Epithelial cell of proximal tubule (primary cell): ENCODE measurements around the gene TCP11X2. TPM values are rescaled to one million over a fixed set of nuclear protein-coding genes. Genes with fewer than 3 reads are reported as not detected.
"Not testable (repeated sequence)": the region's sequence is repeated elsewhere in the genome, so short reads cannot be mapped to it uniquely, and the experiment has no call there.

Source experiments
- DNase-seq: peaks from one replicate; pipeline ENCODE4 v3.0.0-alpha.2; 2011; ENCODE audit warnings: low read depth
- H3K4me3 ChIP-seq: 2 replicates; pipeline ENCODE4 v1.5.1; 2011; ENCODE audit warnings: low read depth, mild to moderate bottlenecking, low read length
- total RNA-seq: library from RNA; depleted of rRNA; stranded (reverse); fragments of >200 nt; gene quantifications from 2 replicates; pipeline ENCODE4 v1.2.3, GENCODE V29; 2015
- TF ChIP-seq, protein P1 (sequence below): conservative IDR thresholded peaks from 2 replicates; pipeline ENCODE4 v1.5.1; 2012; ENCODE audit warnings: low read depth, mild to moderate bottlenecking, low read length

The TCP11X2 gene
- total RNA-seq = 0.12 TPM in 1 of 2 replicates, not detected in the other

DNA sequence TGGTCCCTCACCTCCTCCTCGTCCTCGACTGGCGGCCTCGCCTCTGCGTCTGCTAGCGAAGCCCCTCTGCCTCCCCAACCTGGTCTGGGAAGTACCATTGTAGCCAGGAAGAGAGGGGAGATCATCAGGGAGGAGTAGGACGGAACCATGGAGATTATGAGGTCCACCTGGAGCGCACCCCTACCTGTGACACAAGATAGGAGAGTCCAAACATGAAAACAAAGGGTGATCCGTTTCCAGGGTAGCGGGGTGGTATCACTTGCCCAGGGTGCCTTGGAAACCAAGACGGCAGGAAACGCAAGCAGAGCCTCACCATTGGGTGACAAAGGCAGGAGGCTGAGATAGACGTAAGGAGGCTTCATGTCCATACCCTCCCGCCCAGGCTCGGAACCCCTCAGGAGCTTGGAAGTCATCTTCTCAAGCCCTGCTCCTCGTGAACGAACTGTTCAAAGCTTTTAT, at the start of gene TCP11X2:
TSS of gene TCP11X2 (minus strand) at position 51 of the 459 bp plus-strand sequence.
- not testable (repeated sequence) for H3K4me3 ChIP-seq, DNase-seq

DNA sequence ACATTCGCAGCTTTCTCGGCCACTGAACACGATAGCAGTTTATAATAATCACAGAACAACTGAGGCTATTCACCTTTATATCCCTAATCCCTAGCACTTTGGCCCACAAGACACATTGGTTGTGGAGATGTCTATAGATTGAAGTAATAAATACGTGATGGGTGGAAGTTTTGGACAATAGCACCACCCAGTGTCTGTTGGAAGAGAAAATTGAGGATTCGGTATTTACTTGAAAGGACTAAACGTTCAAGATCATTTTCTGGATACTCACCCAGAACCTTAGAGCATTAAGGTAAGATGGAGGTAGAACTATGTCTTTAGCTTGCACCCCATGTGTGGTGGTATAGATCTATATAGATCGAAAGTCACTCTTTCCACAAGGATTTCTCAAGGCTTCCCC, 45.7 kb upstream of the TCP11X2 start:
- TF ChIP-seq, protein P1, sequence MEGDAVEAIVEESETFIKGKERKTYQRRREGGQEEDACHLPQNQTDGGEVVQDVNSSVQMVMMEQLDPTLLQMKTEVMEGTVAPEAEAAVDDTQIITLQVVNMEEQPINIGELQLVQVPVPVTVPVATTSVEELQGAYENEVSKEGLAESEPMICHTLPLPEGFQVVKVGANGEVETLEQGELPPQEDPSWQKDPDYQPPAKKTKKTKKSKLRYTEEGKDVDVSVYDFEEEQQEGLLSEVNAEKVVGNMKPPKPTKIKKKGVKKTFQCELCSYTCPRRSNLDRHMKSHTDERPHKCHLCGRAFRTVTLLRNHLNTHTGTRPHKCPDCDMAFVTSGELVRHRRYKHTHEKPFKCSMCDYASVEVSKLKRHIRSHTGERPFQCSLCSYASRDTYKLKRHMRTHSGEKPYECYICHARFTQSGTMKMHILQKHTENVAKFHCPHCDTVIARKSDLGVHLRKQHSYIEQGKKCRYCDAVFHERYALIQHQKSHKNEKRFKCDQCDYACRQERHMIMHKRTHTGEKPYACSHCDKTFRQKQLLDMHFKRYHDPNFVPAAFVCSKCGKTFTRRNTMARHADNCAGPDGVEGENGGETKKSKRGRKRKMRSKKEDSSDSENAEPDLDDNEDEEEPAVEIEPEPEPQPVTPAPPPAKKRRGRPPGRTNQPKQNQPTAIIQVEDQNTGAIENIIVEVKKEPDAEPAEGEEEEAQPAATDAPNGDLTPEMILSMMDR = peak; percentile 22
- H3K4me3 ChIP-seq = no peak overlapping the region
- no peak for DNase-seq

DNA sequence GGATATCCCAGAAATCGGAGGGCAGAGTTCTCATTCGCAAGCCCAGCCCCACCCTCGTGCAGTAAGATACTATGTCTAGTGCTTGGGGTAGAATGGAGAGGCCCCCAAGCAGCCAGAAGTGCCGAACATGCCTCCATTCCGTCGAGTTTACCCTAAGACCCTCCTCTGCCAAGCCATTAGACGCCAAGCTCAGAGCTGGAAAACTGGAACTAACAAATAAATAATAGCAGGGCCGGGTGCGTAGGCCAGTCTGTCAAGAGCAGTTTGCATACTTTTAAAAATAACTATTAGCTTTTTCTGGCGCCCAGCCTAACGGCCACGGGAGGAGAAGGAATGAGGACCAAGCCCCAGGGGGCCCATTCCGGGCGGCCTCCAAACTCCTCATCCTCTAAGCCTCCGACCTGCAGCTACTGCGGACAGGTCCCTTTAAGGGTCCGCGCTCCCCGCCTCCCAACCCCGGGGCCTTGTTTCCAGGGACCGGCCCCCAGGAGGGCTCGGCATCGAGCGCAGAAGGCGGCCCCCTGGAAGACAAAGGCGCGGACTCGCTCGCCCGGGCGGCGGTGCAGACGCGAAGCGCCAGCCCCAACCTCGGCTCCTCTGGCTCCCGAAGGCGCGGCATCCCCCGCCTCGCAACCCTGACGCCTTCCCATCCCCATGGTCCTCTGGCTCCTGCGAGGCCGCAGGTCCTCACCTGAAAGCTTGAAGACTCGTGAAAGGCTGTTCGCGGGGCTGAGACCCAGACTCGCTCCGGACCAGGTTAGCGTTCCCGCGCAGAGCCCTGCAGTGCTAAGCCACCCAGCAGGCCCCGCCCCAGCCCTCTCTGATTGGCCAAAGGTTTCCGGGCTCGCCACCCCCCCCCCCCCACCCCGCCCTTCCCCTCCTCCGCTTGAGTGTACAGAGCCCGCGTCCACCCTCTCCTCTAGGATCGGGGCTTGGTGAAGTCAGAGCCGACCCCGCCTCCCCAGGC, 44.6 kb upstream of the TCP11X2 start, which contains the start of gene TMSB15A:
TSS of gene TMSB15A (minus strand) at position 765 of the 967 bp plus-strand sequence.
- no peak for DNase-seq
- TF ChIP-seq, protein P1 = no peak
- peak within 1 kb of the TSS; percentile 49 for H3K4me3 ChIP-seq

DNA sequence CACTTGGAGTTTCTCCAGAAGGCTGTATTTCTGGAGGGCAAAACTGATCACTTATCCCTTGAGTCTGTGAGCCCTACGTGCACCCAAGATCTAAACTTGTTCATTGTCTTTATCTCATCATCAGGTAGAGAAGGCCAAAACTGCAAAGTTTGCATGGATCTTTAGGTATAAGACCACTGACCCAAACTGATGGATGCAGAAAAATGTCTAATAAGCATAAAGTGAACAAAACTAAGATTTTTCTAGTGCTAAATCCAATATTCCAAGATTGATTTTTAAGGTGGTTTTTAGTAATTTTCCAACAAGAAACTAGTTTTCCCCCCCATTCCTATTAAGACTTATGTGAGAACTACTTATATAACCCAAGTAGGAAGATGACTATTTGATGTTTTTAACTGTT, 42.9 kb upstream of the TCP11X2 start:
- DNase-seq = no peak
- no peak overlapping the region for H3K4me3 ChIP-seq
- TF ChIP-seq, protein P1 = no peak

DNA sequence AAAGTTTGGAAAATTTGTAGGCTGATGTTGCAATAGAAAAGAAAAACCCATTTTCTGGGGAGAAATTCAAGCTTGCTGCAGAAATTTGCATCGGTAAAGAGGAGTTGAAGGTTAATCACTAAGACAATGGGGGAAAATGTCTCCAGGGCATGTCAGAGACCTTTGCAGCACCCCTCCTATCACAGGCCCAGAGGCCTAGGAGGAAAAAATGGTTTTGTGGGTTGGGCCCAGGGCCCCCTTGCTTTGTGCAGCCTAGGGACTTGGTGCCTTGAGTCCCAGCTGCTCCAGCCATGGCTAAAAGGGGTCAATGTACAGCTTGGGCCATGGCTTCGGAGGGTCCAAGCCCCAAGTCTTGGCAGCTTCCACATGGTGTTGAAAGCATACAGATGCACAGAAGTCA, 27.1 kb upstream of the TCP11X2 start:
- no peak for DNase-seq
- H3K4me3 ChIP-seq = no peak overlapping the region
- TF ChIP-seq, protein P1 = no peak

DNA sequence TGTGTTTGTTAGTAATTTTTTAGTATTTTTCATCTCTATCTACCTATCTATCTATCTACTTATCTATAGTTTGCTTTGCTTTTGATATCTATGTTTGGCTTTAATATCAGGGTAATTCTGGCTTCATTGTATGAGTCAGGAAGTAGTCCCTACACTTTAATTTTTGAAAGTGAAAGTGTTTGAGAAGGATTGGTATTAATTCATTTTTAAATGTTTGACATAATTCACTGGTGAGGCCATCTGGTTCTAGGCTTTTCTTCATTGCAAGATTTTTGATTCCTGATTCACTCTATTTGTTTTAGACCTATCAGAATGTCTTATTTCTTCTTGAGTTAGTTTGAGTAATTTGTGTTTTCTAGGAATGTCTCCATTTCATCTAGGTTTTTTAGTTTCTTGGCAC, 20.2 kb upstream of the TCP11X2 start:
- TF ChIP-seq, protein P1 = no peak
- DNase-seq = no peak

DNA sequence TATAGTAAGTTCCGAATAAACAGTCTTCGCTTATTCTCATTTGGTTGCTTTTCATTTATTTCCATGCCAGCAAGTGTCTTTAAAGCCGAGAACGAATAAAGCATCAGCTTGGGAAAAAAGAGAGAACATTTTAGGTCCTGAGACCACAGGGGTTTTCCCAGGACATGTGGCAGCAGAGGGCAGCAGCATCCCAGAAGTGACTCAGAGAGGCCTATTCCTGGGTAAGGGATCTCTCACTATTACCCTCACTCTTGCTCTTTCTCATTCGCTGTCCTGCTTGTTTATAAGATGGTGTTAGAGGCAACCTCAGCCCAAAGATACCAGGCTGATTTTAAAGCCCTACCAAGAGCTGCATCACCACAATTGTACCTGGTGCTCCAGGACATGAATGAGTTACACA, 7.2 kb upstream of the TCP11X2 start:
- not testable (repeated sequence) for DNase-seq, H3K4me3 ChIP-seq

More for the DNA sequence above, 20.2 kb upstream of the TCP11X2 start:
- H3K4me3 ChIP-seq = no peak overlapping the region

DNA sequence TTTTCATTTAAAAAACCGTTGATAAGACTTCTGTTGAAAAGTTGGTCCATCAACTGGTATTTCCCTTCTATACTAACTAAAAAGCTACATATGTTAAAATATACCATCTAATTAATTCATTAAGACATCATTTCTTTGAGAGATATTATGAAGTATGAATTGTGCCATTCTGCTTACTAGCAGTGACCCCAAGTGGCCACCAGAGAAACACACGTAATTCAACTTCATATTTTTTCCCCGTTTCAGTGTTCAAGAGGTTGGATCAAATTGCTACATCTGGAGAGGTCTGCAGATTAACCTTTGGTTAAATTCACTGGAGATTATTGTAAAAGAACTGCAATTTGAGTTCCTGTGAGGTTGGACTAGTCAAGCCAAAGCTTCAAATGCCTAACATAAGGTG, 1.4 kb downstream of the TCP11X2 start:
- DNase-seq, H3K4me3 ChIP-seq: not testable (repeated sequence)

DNA sequence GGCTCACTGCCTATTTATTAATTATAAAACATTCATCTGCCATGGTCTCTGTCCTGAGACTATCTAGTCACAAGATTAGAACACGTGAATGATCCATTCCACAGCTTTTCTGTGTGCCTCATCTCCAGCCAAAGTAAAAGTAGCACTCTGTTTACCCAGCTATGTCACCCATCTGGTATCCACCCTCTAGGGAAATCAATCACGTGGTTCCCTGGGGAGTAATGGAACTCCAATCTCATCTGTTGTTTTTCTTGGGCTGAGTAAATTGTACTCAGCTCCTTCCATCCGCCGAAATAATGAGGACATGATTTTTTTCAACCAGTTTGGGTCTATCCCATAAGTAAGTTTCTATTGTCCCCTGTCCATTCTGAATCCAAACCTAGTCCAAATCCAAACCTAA, 13.0 kb downstream of the TCP11X2 start:
- not testable (repeated sequence) for H3K4me3 ChIP-seq, DNase-seq

DNA sequence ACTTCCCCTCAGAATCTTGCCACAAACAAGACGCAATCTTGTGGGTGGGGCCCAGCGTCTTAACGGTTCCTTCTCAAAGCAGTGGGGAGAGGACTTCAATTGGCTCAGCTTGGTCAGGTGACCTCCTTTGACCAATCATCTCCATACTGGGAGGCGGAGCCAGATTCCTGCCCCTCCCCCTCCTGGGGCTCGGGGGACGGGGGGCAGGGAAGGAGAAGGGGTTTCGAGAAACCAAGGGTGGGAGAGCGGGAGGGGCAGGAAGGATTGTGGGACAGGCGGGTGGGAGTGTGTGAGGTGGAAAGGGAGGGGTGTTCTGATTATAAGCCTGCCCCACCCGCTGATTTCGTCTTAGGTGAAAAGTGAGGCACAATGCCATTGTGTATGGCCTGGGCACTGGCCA, 31.7 kb downstream of the TCP11X2 start, which contains the start of gene NXF2B:
TSS of gene NXF2B (minus strand) at position 101 of the 400 bp plus-strand sequence. CDS start 59,972 bp downstream, outside the sequence.
- H3K4me3 ChIP-seq = not testable (repeated sequence)

DNA sequence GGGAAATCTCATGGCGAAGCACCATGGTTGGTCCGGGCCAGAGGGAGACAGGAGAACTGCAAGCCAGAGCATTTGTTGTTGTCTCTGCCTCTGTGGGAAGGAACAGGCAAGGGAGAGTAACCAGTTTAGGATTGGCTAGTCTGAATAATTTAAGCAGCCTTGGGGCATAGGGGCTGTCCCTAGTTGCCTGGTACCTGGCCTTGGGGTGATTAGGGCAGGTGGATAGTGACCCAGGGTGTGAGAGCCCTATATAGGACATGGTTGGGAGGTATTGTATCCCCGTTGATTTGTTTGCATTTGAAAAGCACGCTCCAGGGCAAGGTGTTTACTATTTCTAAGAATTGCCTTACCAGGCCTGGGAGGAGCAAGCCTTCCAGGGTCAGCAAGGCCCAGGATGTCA, 57.1 kb downstream of the TCP11X2 start:
- H3K4me3 ChIP-seq, DNase-seq: not testable (repeated sequence)

More for the DNA sequence above, 31.7 kb downstream of the TCP11X2 start, which contains the start of gene NXF2B:
- DNase-seq = not testable (repeated sequence)
